ENCODE measurements around the gene RBM19.

RBM19 gene

DNA sequence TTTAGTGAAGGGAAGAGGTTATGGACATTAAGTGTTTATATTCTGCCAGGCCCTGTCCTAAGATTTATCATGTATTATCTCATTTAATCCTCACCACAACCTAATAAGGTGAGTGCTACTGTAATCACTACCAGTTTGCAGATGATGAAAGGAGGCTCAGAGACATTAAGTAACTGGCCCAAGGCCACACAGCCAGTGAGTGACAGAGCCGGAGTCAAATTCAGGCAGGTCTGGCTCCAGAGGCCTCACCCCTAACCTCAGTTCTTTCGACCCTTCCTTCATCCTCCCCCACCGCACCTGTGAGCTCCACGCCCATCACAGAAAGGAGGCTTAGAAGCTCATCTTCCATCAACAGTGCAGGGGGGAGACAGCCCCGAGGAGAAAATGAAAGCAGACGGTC is 197.3 kb downstream of the RBM19 start:
- Histone ChIP-seq H3K79me2 (ENCODE audit: control insufficient read depth, low read length) (no peaks in the 10 kb centered on the region), H3F3A (ENCODE audit: control insufficient read depth, insufficient read depth) (no peaks in the 10 kb centered on the region), H4K20me1 (ENCODE audit: control insufficient read depth, insufficient read depth, low read depth, low read length) (no peaks in the 10 kb centered on the region), H3K27me3 (ENCODE audit: control insufficient read depth, low read length) (no peaks in the 10 kb centered on the region), H3K4me1 (ENCODE audit: control insufficient read depth, low read length) (no peaks in the 10 kb centered on the region), H3K4me3 (ENCODE audit: low read length) (no peak overlapping the region), H3K4me2 (ENCODE audit: low read length) (no peak overlapping the region), H3K36me3 (ENCODE audit: control insufficient read depth, low read length) (no peaks in the 10 kb centered on the region), H3K9me2 (replicated peaks; ENCODE audit: control insufficient read depth, low read length) (no peaks in the 10 kb centered on the region), H3K27ac (ENCODE audit: low read depth, low read length) (no peak overlapping the region), H3K9me3 (ENCODE audit: control insufficient read depth, insufficient read depth, low read length) (no peaks in the 10 kb centered on the region)
- no peak for TF ChIP-seq EZH2phosphoT487 (IDR thresholded peaks at IDR 0.05; ENCODE audit: borderline replicate concordance, low read length)
- TF ChIP-seq, protein P1, sequence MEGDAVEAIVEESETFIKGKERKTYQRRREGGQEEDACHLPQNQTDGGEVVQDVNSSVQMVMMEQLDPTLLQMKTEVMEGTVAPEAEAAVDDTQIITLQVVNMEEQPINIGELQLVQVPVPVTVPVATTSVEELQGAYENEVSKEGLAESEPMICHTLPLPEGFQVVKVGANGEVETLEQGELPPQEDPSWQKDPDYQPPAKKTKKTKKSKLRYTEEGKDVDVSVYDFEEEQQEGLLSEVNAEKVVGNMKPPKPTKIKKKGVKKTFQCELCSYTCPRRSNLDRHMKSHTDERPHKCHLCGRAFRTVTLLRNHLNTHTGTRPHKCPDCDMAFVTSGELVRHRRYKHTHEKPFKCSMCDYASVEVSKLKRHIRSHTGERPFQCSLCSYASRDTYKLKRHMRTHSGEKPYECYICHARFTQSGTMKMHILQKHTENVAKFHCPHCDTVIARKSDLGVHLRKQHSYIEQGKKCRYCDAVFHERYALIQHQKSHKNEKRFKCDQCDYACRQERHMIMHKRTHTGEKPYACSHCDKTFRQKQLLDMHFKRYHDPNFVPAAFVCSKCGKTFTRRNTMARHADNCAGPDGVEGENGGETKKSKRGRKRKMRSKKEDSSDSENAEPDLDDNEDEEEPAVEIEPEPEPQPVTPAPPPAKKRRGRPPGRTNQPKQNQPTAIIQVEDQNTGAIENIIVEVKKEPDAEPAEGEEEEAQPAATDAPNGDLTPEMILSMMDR (IDR thresholded peaks at IDR 0.05; ENCODE audit: low read depth, low read length, poor library complexity, severe bottlenecking), result no peak

DNA sequence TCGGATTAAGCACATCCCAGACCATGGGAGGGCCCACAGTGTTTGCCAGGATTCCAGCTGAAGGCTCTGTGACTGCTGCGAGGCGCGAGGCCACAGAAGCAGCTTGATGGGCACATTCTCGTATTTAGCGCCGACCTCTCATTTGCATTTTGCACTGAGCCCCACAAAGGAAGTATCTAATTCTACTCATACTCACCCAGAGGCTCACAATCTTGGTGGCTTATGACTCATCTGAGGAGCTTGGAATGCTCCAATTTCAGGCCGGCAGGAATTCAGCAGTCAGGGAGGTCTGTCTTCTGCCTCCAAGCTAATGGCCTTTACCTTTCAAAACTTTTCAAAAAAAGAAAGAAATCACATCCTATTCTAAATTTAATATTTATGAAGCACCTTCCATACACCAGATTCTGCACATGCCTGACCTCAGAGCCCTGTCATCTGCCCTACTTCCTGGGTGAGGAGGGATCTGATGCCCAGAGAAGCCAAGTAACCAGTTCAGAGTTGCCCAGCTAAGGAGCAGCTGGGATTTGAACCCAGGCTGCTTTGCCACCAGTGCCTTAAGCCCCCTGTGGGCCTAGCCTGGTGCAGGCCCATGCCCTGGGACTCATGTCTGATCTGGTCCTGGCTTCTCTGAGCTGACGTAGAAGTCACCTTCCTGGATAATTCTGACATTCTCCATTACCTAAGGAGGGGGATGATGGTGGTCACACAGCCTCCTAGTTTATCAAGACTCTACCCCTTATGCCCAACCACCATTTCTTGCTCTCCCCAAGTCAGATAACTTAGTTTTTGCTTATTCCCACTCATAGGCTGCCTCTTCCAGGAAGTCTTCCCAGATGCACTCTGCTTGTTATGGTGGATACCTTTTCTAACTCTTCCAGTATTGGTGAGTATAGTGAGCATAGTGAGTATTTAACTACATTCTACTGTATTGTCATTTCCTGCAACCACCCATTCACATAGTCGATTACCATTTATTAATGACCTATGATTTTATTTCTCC is 198.9 kb downstream of the RBM19 start:
- Histone ChIP-seq H3K27ac (ENCODE audit: low read depth, low read length) (no peak overlapping the region), H3K4me1 (ENCODE audit: control insufficient read depth, low read length) (no peaks in the 10 kb centered on the region), H3K27me3 (ENCODE audit: control insufficient read depth, low read length) (no peaks in the 10 kb centered on the region)

More for the DNA sequence above, 198.9 kb downstream of the RBM19 start:
- no peaks in the 10 kb centered on the region for H3K79me2 ChIP-seq (ENCODE audit: control insufficient read depth, low read length)
- H3K9me3 ChIP-seq (ENCODE audit: control insufficient read depth, insufficient read depth, low read length), result no peaks in the 10 kb centered on the region
- no peaks in the 10 kb centered on the region for H3F3A ChIP-seq (ENCODE audit: control insufficient read depth, insufficient read depth)
- TF ChIP-seq, protein P1 (IDR thresholded peaks at IDR 0.05; ENCODE audit: low read depth, low read length, poor library complexity, severe bottlenecking), result no peak
- no peak for TF ChIP-seq EZH2phosphoT487 (IDR thresholded peaks at IDR 0.05; ENCODE audit: borderline replicate concordance, low read length)
- no peak overlapping the region for H3K4me2 ChIP-seq (ENCODE audit: low read length)
- H4K20me1 ChIP-seq (ENCODE audit: control insufficient read depth, insufficient read depth, low read depth, low read length), result no peaks in the 10 kb centered on the region
- H3K9me2 ChIP-seq (replicated peaks; ENCODE audit: control insufficient read depth, low read length), result no peaks in the 10 kb centered on the region
- H3K36me3 ChIP-seq (ENCODE audit: control insufficient read depth, low read length), result no peaks in the 10 kb centered on the region
- no peak overlapping the region for H3K4me3 ChIP-seq (ENCODE audit: low read length)
